ENCODE measurements around the gene CPEB3. TPM values are rescaled to one million over a fixed set of nuclear protein-coding genes. Genes with fewer than 3 reads are reported as not detected.

Gene CPEB3
- total RNA-seq, 1 experiment from 2014 or later = 2.4 TPM

- no peaks in the 10 kb centered on the region for H3K27me3 ChIP-seq (ENCODE audit: control insufficient read depth, insufficient read depth, low read length)
- no peaks in the 10 kb centered on the region for H3K36me3 ChIP-seq (ENCODE audit: control insufficient read depth, insufficient read depth, low read length)
- CTCF ChIA-PET = no interaction called here
- TF ChIP-seq POLR2AphosphoS5 (IDR thresholded peaks at IDR 0.05; ENCODE audit: low read depth, low read length) (no peak), SIN3A (IDR thresholded peaks at IDR 0.05; ENCODE audit: borderline replicate concordance, insufficient read depth, low read depth, low read length) (no peak), REST (IDR thresholded peaks at IDR 0.05; ENCODE audit: insufficient read depth in 1 of 2, low read depth in 2 of 2, low read length in 1 of 2) (no peak), TCF7L2 (IDR thresholded peaks at IDR 0.05; ENCODE audit: low read depth, low read length) (no peak), CTCF (IDR thresholded peaks at IDR 0.05) (no peak)
- intact Hi-C loops (cut with micrococcal nuclease; ENCODE audit: unreplicated experiment) = no loop called here
- H3K4me3 ChIP-seq (ENCODE audit: low read depth in 2 of 2, low read length in 2 of 2) = no peak overlapping the region
- no peaks in the 10 kb centered on the region for H3K4me1 ChIP-seq (ENCODE audit: control insufficient read depth, insufficient read depth, low read length)
- no peaks in the 10 kb centered on the region for H3K9me3 ChIP-seq (ENCODE audit: control insufficient read depth, insufficient read depth, low read depth, low read length)
- no peak overlapping the region for H3K27ac ChIP-seq (ENCODE audit: low read length)
- POLR2A ChIA-PET = no interaction called here
- no TSS peak for BruUV-seq (replicated peaks)
- in situ Hi-C loops (cut with HindIII; ENCODE audit: low pct_unique_long_range_greater_than_20kb, low sequenced_read_pairs) = no loop called here
- ATAC-seq = no peak
- no peak for DNase-seq (ENCODE audit: low read depth, low spot score)
These were observed 182.8 kb downstream of the CPEB3 start for GRCh38 chr10:92108120-92108519.

- ChIA-PET POLR2A (no interaction called here), CTCF (no interaction called here)
- DNase-seq (ENCODE audit: low read depth, low spot score) = no peak
- intact Hi-C loops (cut with micrococcal nuclease; ENCODE audit: unreplicated experiment) (no loop called here), in situ Hi-C loops (cut with HindIII; ENCODE audit: low pct_unique_long_range_greater_than_20kb, low sequenced_read_pairs) (no loop called here)
- Histone ChIP-seq H3K4me3 (ENCODE audit: low read depth in 2 of 2, low read length in 2 of 2) (no peak overlapping the region), H3K27ac (ENCODE audit: low read length) (no peak overlapping the region), H3K4me1 (ENCODE audit: control insufficient read depth, insufficient read depth, low read length) (no peaks in the 10 kb centered on the region), H3K27me3 (ENCODE audit: control insufficient read depth, insufficient read depth, low read length) (no peaks in the 10 kb centered on the region), H3K9me3 (ENCODE audit: control insufficient read depth, insufficient read depth, low read depth, low read length) (no peaks in the 10 kb centered on the region), H3K36me3 (ENCODE audit: control insufficient read depth, insufficient read depth, low read length) (no peaks in the 10 kb centered on the region)
- ATAC-seq = no peak
- BruUV-seq (replicated peaks) = no TSS peak
- TF ChIP-seq CTCF (IDR thresholded peaks at IDR 0.05) = no peak
- no peak for TF ChIP-seq SIN3A (IDR thresholded peaks at IDR 0.05; ENCODE audit: borderline replicate concordance, insufficient read depth, low read depth, low read length)
- no peak for TF ChIP-seq POLR2AphosphoS5 (IDR thresholded peaks at IDR 0.05; ENCODE audit: low read depth, low read length)
- no peak for TF ChIP-seq REST (IDR thresholded peaks at IDR 0.05; ENCODE audit: insufficient read depth in 1 of 2, low read depth in 2 of 2, low read length in 1 of 2)
- no peak for TF ChIP-seq TCF7L2 (IDR thresholded peaks at IDR 0.05; ENCODE audit: low read depth, low read length)
These were observed 187.3 kb downstream of the CPEB3 start for GRCh38 chr10:92103376-92104090.
